Mammary epithelial cell (primary cell): Measurements from ENCODE around the gene RTP3.

Experiments used
- EZH2 ChIP-seq: IDR thresholded peaks from 2 replicates; pipeline ENCODE4 v1.6.1; 2012; ENCODE audit warnings: low read length, inconsistent platforms, borderline replicate concordance
- TF ChIP-seq, protein P1 (sequence below), 2 donors: IDR thresholded peaks in 1 of 2; conservative IDR thresholded peaks in 1 of 2; 2 replicates each; pipeline ENCODE4 v1.5.1; 2011 to 2012; ENCODE audit warnings: inconsistent platforms in 2 of 2, low read length in 2 of 2, mild to moderate bottlenecking in 2 of 2, control low read depth in 1 of 2, low read depth in 1 of 2; ENCODE audit not compliant: insufficient read depth in 1 of 2; ENCODE audit errors: extremely low read depth in 1 of 2

DNA sequence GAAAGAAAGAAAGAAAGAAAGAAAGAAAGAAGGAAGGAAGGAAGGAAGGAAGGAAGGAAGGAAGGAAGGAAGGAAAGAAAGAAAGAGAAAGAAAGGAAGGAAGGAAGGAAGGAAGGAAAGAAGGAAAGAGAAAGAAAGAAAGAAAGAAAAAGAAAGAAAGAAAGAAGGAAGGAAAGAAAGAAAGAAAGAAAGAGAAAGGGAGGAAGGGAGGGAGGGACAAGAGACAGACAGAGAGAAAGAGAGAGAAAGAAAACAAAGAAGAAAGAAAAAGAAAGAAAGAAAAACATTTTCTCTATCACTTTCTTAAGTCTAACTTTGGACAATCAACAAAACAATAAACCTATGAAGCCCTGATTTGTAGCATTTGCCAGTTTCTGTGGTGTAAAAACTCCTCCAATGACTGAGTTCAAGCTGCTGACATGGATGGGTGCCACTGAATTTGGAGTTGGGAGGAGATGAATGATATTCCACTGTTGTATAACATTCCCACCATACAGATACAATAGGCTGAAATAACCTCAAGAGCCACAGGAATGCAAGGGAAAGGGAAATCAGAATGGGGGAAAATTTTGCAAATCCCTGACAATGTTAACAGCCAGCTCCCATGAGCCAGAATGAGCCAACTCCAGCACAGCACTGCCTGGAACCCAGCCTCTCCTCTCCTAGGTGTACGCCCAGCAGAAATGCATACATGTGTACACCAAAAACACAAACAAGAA lies 15.0 kb upstream of the RTP3 start:
- TF ChIP-seq, protein P1, sequence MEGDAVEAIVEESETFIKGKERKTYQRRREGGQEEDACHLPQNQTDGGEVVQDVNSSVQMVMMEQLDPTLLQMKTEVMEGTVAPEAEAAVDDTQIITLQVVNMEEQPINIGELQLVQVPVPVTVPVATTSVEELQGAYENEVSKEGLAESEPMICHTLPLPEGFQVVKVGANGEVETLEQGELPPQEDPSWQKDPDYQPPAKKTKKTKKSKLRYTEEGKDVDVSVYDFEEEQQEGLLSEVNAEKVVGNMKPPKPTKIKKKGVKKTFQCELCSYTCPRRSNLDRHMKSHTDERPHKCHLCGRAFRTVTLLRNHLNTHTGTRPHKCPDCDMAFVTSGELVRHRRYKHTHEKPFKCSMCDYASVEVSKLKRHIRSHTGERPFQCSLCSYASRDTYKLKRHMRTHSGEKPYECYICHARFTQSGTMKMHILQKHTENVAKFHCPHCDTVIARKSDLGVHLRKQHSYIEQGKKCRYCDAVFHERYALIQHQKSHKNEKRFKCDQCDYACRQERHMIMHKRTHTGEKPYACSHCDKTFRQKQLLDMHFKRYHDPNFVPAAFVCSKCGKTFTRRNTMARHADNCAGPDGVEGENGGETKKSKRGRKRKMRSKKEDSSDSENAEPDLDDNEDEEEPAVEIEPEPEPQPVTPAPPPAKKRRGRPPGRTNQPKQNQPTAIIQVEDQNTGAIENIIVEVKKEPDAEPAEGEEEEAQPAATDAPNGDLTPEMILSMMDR (conservative IDR thresholded peaks at IDR 0.05 in 1 of 2, IDR thresholded peaks at IDR 0.05 in 1 of 2; ENCODE audit: extremely low read depth in 1 of 2, insufficient read depth in 1 of 2, low read depth in 1 of 2, low read length in 2 of 2): no peak
- no peak for TF ChIP-seq EZH2
